ENCODE results near the gene MYO5B. TPM values are rescaled to one million over a fixed set of nuclear protein-coding genes. Genes with fewer than 3 reads are reported as not detected.

The MYO5B gene
- total and polyA plus RNA-seq, 2 of the 4 experiments (the other 2 are of a cell fraction), result 0.24 to 0.54 TPM

GRCh38 chr18:50187659-50188058 lies 7.3 kb downstream of the MYO5B start:
- H2AFZ ChIP-seq (replicated peaks; ENCODE audit: low read length, poor library complexity), result no peak overlapping the region
- no peak overlapping the region for H4K8ac ChIP-seq (ENCODE audit: low read depth in 2 of 2, low read length in 2 of 2)
- no peak overlapping the region for H2BK20ac ChIP-seq (ENCODE audit: low read depth, low read length)
- intact Hi-C loops (cut with micrococcal nuclease), result loop anchor here (10.0 kb wide), 1 partner anchor 223 kb away; no protein-coding TSS in a partner anchor
- H3K4ac ChIP-seq (ENCODE audit: low read depth, low read length), result no peak overlapping the region
- no peak for TF ChIP-seq RAD21 (IDR thresholded peaks at IDR 0.05; ENCODE audit: low read length)
- TF ChIP-seq FOS (IDR thresholded peaks at IDR 0.05; ENCODE audit: low read depth, low read length), result no peak
- TF ChIP-seq RCOR1 (IDR thresholded peaks at IDR 0.05; ENCODE audit: insufficient replicate concordance, low read length), result no peak
- no peak for TF ChIP-seq BHLHE40 (IDR thresholded peaks at IDR 0.05; ENCODE audit: low read depth, low read length)
- TF ChIP-seq RFX5 (IDR thresholded peaks at IDR 0.05; ENCODE audit: low read depth, low read length), result no peak
- no peak for TF ChIP-seq SMC3 (IDR thresholded peaks at IDR 0.05; ENCODE audit: low read depth, low read length)
- TF ChIP-seq POLR2A (IDR thresholded peaks at IDR 0.05; ENCODE audit: low read depth, low read length), result no peak
- TF ChIP-seq MXI1 (IDR thresholded peaks at IDR 0.05; ENCODE audit: borderline replicate concordance, low read depth, low read length), result no peak
- no peak for TF ChIP-seq CHD1 (IDR thresholded peaks at IDR 0.05; ENCODE audit: low read depth, low read length)
- no peak for TF ChIP-seq ELK1 (IDR thresholded peaks at IDR 0.05; ENCODE audit: borderline replicate concordance, low read depth, low read length)
- no peak for TF ChIP-seq MAZ (IDR thresholded peaks at IDR 0.05; ENCODE audit: borderline replicate concordance, low read depth, low read length)
- no peak for TF ChIP-seq MAFK (IDR thresholded peaks at IDR 0.05; ENCODE audit: low read depth, low read length)
- H2BK120ac ChIP-seq (ENCODE audit: low read depth, low read length), result no peak overlapping the region
- H2BK15ac ChIP-seq (ENCODE audit: low read depth, low read length), result no peak overlapping the region
- H2AK9ac ChIP-seq (replicated peaks; ENCODE audit: low read depth, low read length, poor library complexity), result no peak overlapping the region
- no peaks in the 10 kb centered on the region for H3K9me1 ChIP-seq (ENCODE audit: insufficient read depth, low read length)
- no peak overlapping the region for H3K4me2 ChIP-seq (ENCODE audit: low read depth, low read length)
- no peak for ATAC-seq (ENCODE audit: low read depth)
- H3K9me3 ChIP-seq (ENCODE audit: control insufficient read depth, insufficient read depth, low read length), result no peaks in the 10 kb centered on the region
- peaks cover 5% of the 10 kb centered on the region for H3K27me3 ChIP-seq (ENCODE audit: control insufficient read depth, insufficient read depth, low read length)
- H4K91ac ChIP-seq (ENCODE audit: insufficient read depth, low read depth, low read length), result no peak overlapping the region
- H3K23ac ChIP-seq (ENCODE audit: low read depth, low read length), result no peak overlapping the region
- no TSS peak for BruUV-seq (replicated peaks)
- ChIA-PET POLR2A (ENCODE audit: unreplicated experiment) (no interaction called here), CTCF (interaction anchor here (0.6 kb wide), 1 partner anchor 111 kb away, joined by 3 read pairs; no protein-coding TSS in a partner anchor)
- H3K4me1 ChIP-seq (ENCODE audit: control insufficient read depth, insufficient read depth, low read length), result no peaks in the 10 kb centered on the region
- in situ Hi-C loops (cut with MboI; ENCODE audit: low sequenced_read_pairs), result loop anchor here (25.0 kb wide), 1 partner anchor 675 kb away; no protein-coding TSS in a partner anchor
- no peak overlapping the region for H4K5ac ChIP-seq (ENCODE audit: low read depth, low read length)
- H3K27ac ChIP-seq (ENCODE audit: insufficient read depth, low read length), result no peak overlapping the region
- H2AK5ac ChIP-seq (ENCODE audit: low read depth, low read length), result no peak overlapping the region
- WGBS, 2 experiments (ENCODE audit: extremely low coverage in 2 of 2, insufficient read length in 1 of 2), result 33% methylated on average over 1 of the region's 3 CpGs; no CpG with 5 or more reads in 1 of the 2 experiments
- no peaks in the 10 kb centered on the region for H3K79me1 ChIP-seq (ENCODE audit: low read depth in 1 of 2, low read length in 2 of 2)
- dilution Hi-C loops (cut with HindIII; ENCODE audit: low sequenced_read_pairs, unreplicated experiment), result no loop called here
- H3K18ac ChIP-seq (ENCODE audit: low read depth, low read length), result no peak overlapping the region
- no peak overlapping the region for H2BK5ac ChIP-seq (ENCODE audit: low read depth, low read length, poor library complexity, severe bottlenecking)
- no peaks in the 10 kb centered on the region for H4K20me1 ChIP-seq (ENCODE audit: insufficient read depth, low read length)
- H3K14ac ChIP-seq (replicated peaks; ENCODE audit: low read depth, low read length), result no peak overlapping the region
- H3K4me3 ChIP-seq (ENCODE audit: insufficient read depth, low read depth, low read length), result no peak overlapping the region
- H3K36me3 ChIP-seq (ENCODE audit: control insufficient read depth, insufficient read depth, low read length), result no peaks in the 10 kb centered on the region
- no peak for DNase-seq
- no peak overlapping the region for H3K9ac ChIP-seq (ENCODE audit: low read depth, low read length)
- H3K56ac ChIP-seq (ENCODE audit: extremely low read depth, insufficient read depth, low read length), result no peak overlapping the region

All from IMR-90 (cell line).